ENCODE data around the gene SUGP1. TPM values are rescaled to one million over a fixed set of nuclear protein-coding genes. Genes with fewer than 3 reads are reported as not detected.
"Not testable (repeated sequence)": the region's sequence is repeated elsewhere in the genome, so short reads cannot be mapped to it uniquely, and the experiment has no call there.

Gene SUGP1
- total RNA-seq, 1 experiment from 2014 or later = 20.1 TPM

- DNase-seq (ENCODE audit: low read depth, low spot score) = no peak
- in situ Hi-C loops (cut with HindIII; ENCODE audit: low pct_unique_long_range_greater_than_20kb, low sequenced_read_pairs) = no loop called here
Measured at GRCh38 chr19:19257836-19258588, 62.3 kb downstream of the SUGP1 start.

GRCh38 chr19:19257137-19257536 lies 63.2 kb downstream of the SUGP1 start:
- in situ Hi-C loops (cut with HindIII; ENCODE audit: low pct_unique_long_range_greater_than_20kb, low sequenced_read_pairs) = no loop called here
- no peak for DNase-seq (ENCODE audit: low read depth, low spot score)

- in situ Hi-C loops (cut with HindIII; ENCODE audit: low pct_unique_long_range_greater_than_20kb, low sequenced_read_pairs) = no loop called here
- DNase-seq (ENCODE audit: low read depth, low spot score) = no peak
Measured at GRCh38 chr19:19256072-19256969, 64.0 kb downstream of the SUGP1 start.

- in situ Hi-C loops (cut with HindIII; ENCODE audit: low pct_unique_long_range_greater_than_20kb, low sequenced_read_pairs); DNase-seq (ENCODE audit: low read depth, low spot score): not testable (repeated sequence)
Measured at GRCh38 chr19:19253409-19253808, 66.9 kb downstream of the SUGP1 start.

- in situ Hi-C loops (cut with HindIII; ENCODE audit: low pct_unique_long_range_greater_than_20kb, low sequenced_read_pairs) = no loop called here
Measured at GRCh38 chr19:19250196-19250801, 70.0 kb downstream of the SUGP1 start.

GRCh38 chr19:19240476-19240875 lies 79.8 kb downstream of the SUGP1 start:
- no peak for DNase-seq (ENCODE audit: low read depth, low spot score)
- in situ Hi-C loops (cut with HindIII; ENCODE audit: low pct_unique_long_range_greater_than_20kb, low sequenced_read_pairs) = no loop called here

More at GRCh38 chr19:19250196-19250801, 70.0 kb downstream of the SUGP1 start:
- no peak for DNase-seq (ENCODE audit: low read depth, low spot score)

- in situ Hi-C loops (cut with HindIII; ENCODE audit: low pct_unique_long_range_greater_than_20kb, low sequenced_read_pairs) = no loop called here
- DNase-seq (ENCODE audit: low read depth, low spot score) = no peak
Measured at GRCh38 chr19:19239675-19240074, 80.6 kb downstream of the SUGP1 start.

- no peak for DNase-seq (ENCODE audit: low read depth, low spot score)
- in situ Hi-C loops (cut with HindIII; ENCODE audit: low pct_unique_long_range_greater_than_20kb, low sequenced_read_pairs) = no loop called here
Measured at GRCh38 chr19:19238126-19238894, 82.0 kb downstream of the SUGP1 start.

GRCh38 chr19:19236173-19236572 lies 84.1 kb downstream of the SUGP1 start:
- in situ Hi-C loops (cut with HindIII; ENCODE audit: low pct_unique_long_range_greater_than_20kb, low sequenced_read_pairs) = no loop called here
- no peak for DNase-seq (ENCODE audit: low read depth, low spot score)

GRCh38 chr19:19234220-19234816 lies 86.0 kb downstream of the SUGP1 start:
- in situ Hi-C loops (cut with HindIII; ENCODE audit: low pct_unique_long_range_greater_than_20kb, low sequenced_read_pairs) = no loop called here

GRCh38 chr19:19232261-19232721 lies 88.0 kb downstream of the SUGP1 start:
- in situ Hi-C loops (cut with HindIII; ENCODE audit: low pct_unique_long_range_greater_than_20kb, low sequenced_read_pairs) = no loop called here
- DNase-seq (ENCODE audit: low read depth, low spot score) = no peak

More at GRCh38 chr19:19234220-19234816, 86.0 kb downstream of the SUGP1 start:
- DNase-seq (ENCODE audit: low read depth, low spot score) = no peak

- in situ Hi-C loops (cut with HindIII; ENCODE audit: low pct_unique_long_range_greater_than_20kb, low sequenced_read_pairs) = no loop called here
- no peak for DNase-seq (ENCODE audit: low read depth, low spot score)
Measured at GRCh38 chr19:19230999-19231398, 89.3 kb downstream of the SUGP1 start.

- in situ Hi-C loops (cut with HindIII; ENCODE audit: low pct_unique_long_range_greater_than_20kb, low sequenced_read_pairs) = no loop called here
- DNase-seq (ENCODE audit: low read depth, low spot score) = no peak
Measured at GRCh38 chr19:19229701-19230100, 90.6 kb downstream of the SUGP1 start.

- DNase-seq (ENCODE audit: low read depth, low spot score) = no peak
- in situ Hi-C loops (cut with HindIII; ENCODE audit: low pct_unique_long_range_greater_than_20kb, low sequenced_read_pairs) = no loop called here
Measured at GRCh38 chr19:19227217-19227616, 93.1 kb downstream of the SUGP1 start.

GRCh38 chr19:19226663-19227062 lies 93.6 kb downstream of the SUGP1 start:
- in situ Hi-C loops (cut with HindIII; ENCODE audit: low pct_unique_long_range_greater_than_20kb, low sequenced_read_pairs) = no loop called here
- DNase-seq (ENCODE audit: low read depth, low spot score) = no peak

- in situ Hi-C loops (cut with HindIII; ENCODE audit: low pct_unique_long_range_greater_than_20kb, low sequenced_read_pairs) = no loop called here
Measured at GRCh38 chr19:19226204-19226603, 94.1 kb downstream of the SUGP1 start.

More at GRCh38 chr19:19226204-19226603, 94.1 kb downstream of the SUGP1 start:
- DNase-seq (ENCODE audit: low read depth, low spot score) = no peak

Data from SK-MEL-5 (cell line).